ENCODE measurements around the gene DLG3. TPM values are rescaled to one million over a fixed set of nuclear protein-coding genes. Genes with fewer than 3 reads are reported as not detected.
A peak's percentile ranks its signal among the peaks of the same experiment; 100 is the strongest.

Gene DLG3
- total RNA-seq, 4 donors from 2014 or later, result 21.7 to 27.0 (median 22.5) TPM

GRCh38 chrX:70456256-70456655, 11.6 kb downstream of the DLG3 start:
- 41% methylated on average over 2 of the region's 2 CpGs for WGBS
- Histone ChIP-seq H3K27me3 (peaks cover 0 to 10% (median 0%) of the 10 kb centered on the region in 4 donors), H3K27ac (replicated peaks in 1 of 4) (peak overlapping the region; percentile 86 to 90 (median 88)), H3K36me3 (no peaks in the 10 kb centered on the region), H3K4me3 (peak overlapping the region; percentile 57 to 67 (median 62)), H3K4me1 (peaks cover 8 to 47% (median 34%) of the 10 kb centered on the region in 4 donors), H3K9me3 (no peaks in the 10 kb centered on the region)
- TF ChIP-seq CTCF (IDR thresholded peaks at IDR 0.05), result no peak
- TF ChIP-seq POLR2AphosphoS5 (IDR thresholded peaks at IDR 0.05), result no peak
- TF ChIP-seq EP300 (IDR thresholded peaks at IDR 0.05), result no peak
- no peak for TF ChIP-seq POLR2A (IDR thresholded peaks at IDR 0.05; ENCODE audit: low read depth)
- intact Hi-C loops (cut with DNase I), result no loop called here
- DNase-seq (ENCODE audit: extremely low spot score), result no peak

GRCh38 chrX:70461026-70461425, 16.4 kb downstream of the DLG3 start:
- WGBS, result 76% methylated on average over 2 of the region's 2 CpGs
- TF ChIP-seq POLR2AphosphoS5 (IDR thresholded peaks at IDR 0.05) (no peak), POLR2A (IDR thresholded peaks at IDR 0.05; ENCODE audit: low read depth) (no peak), EP300 (IDR thresholded peaks at IDR 0.05) (no peak), CTCF (IDR thresholded peaks at IDR 0.05) (no peak)
- intact Hi-C loops (cut with DNase I), result no loop called here

GRCh38 chrX:70464051-70464450, 19.4 kb downstream of the DLG3 start:
- no peak overlapping the region for H3K4me3 ChIP-seq
- no peaks in the 10 kb centered on the region for H3K9me3 ChIP-seq
- no peak overlapping the region for H3K27ac ChIP-seq (replicated peaks in 1 of 4)
- intact Hi-C loops (cut with DNase I), result no loop called here
- peaks cover 0 to 6% (median 0%) of the 10 kb centered on the region in 4 donors for H3K4me1 ChIP-seq
- no peak for TF ChIP-seq CTCF (IDR thresholded peaks at IDR 0.05)
- no peak for TF ChIP-seq EP300 (IDR thresholded peaks at IDR 0.05)
- no peak for TF ChIP-seq POLR2AphosphoS5 (IDR thresholded peaks at IDR 0.05)
- TF ChIP-seq POLR2A (IDR thresholded peaks at IDR 0.05; ENCODE audit: low read depth), result no peak
- H3K27me3 ChIP-seq, result no peaks in the 10 kb centered on the region
- no peak for DNase-seq (ENCODE audit: extremely low spot score)
- no peaks in the 10 kb centered on the region for H3K36me3 ChIP-seq

More at GRCh38 chrX:70461026-70461425, 16.4 kb downstream of the DLG3 start:
- Histone ChIP-seq H3K27me3 (no peaks in the 10 kb centered on the region), H3K9me3 (no peaks in the 10 kb centered on the region), H3K4me3 (no peak overlapping the region), H3K27ac (replicated peaks in 1 of 4) (no peak overlapping the region), H3K36me3 (no peaks in the 10 kb centered on the region), H3K4me1 (peaks cover 0 to 20% (median 10%) of the 10 kb centered on the region in 4 donors)
- no peak for DNase-seq (ENCODE audit: extremely low spot score)

GRCh38 chrX:70466968-70467367, 22.3 kb downstream of the DLG3 start:
- no peaks in the 10 kb centered on the region for H3K27me3 ChIP-seq
- intact Hi-C loops (cut with DNase I), result no loop called here
- peaks cover 0 to 6% (median 0%) of the 10 kb centered on the region in 4 donors for H3K4me1 ChIP-seq
- TF ChIP-seq POLR2AphosphoS5 (IDR thresholded peaks at IDR 0.05), result no peak
- TF ChIP-seq CTCF (IDR thresholded peaks at IDR 0.05), result no peak
- TF ChIP-seq POLR2A (IDR thresholded peaks at IDR 0.05; ENCODE audit: low read depth), result no peak
- no peak for TF ChIP-seq EP300 (IDR thresholded peaks at IDR 0.05)
- no peak overlapping the region for H3K27ac ChIP-seq (replicated peaks in 1 of 4)
- H3K36me3 ChIP-seq, result no peaks in the 10 kb centered on the region
- no peak overlapping the region for H3K4me3 ChIP-seq
- H3K9me3 ChIP-seq, result no peaks in the 10 kb centered on the region
- no peak for DNase-seq (ENCODE audit: extremely low spot score)

- no peak for DNase-seq (ENCODE audit: extremely low spot score)
- Histone ChIP-seq H3K4me3 (no peak overlapping the region), H3K4me1 (peaks cover 0 to 6% (median 0%) of the 10 kb centered on the region in 4 donors), H3K9me3 (no peaks in the 10 kb centered on the region), H3K27me3 (no peaks in the 10 kb centered on the region), H3K27ac (replicated peaks in 1 of 4) (no peak overlapping the region), H3K36me3 (no peaks in the 10 kb centered on the region)
- intact Hi-C loops (cut with DNase I), result no loop called here
- WGBS, result 69% methylated on average over 1 of the region's 1 CpG
- TF ChIP-seq EP300 (IDR thresholded peaks at IDR 0.05), result no peak
- TF ChIP-seq POLR2A (IDR thresholded peaks at IDR 0.05; ENCODE audit: low read depth), result no peak
- TF ChIP-seq POLR2AphosphoS5 (IDR thresholded peaks at IDR 0.05), result no peak
- no peak for TF ChIP-seq CTCF (IDR thresholded peaks at IDR 0.05)
These were observed 24.1 kb downstream of the DLG3 start for GRCh38 chrX:70468709-70469108.

All from esophagus muscularis mucosa (tissue), 4 donors.